Naive thymus-derived CD4-positive, alpha-beta T cell (primary cell): ENCODE data around the gene MALRD1. TPM values are rescaled to one million over a fixed set of nuclear protein-coding genes. Genes with fewer than 3 reads are reported as not detected.
"Not testable (repeated sequence)": the region's sequence is repeated elsewhere in the genome, so short reads cannot be mapped to it uniquely, and the experiment has no call there.

Experiments used
- ATAC-seq: fragments of 150-1000 bp; cut with Tn5 transposase; 2 replicates; pipeline ENCODE4 v1.10.0; 2021; ENCODE audit warnings: mild to moderate bottlenecking, moderate library complexity
- CTCF ChIA-PET: fragments of 350-600 bp; sonication (Branson Sonifier 250); formaldehyde crosslinking; loops from one replicate; lab custom pipeline; 2021; ENCODE audit warnings: antibody characterized with exemption; lab: Charles Lee
- POLR2A ChIA-PET: fragments of 350-600 bp; sonication (Branson Sonifier 250); formaldehyde crosslinking; loops from one replicate; lab custom pipeline; 2021; ENCODE audit warnings: antibody characterized with exemption, inconsistent platforms; lab: Charles Lee
- DNase-seq, 9 donors: peaks; one replicate each; pipeline versions ENCODE4 v3.0.0 to v3.0.0-alpha.2; 2020 to 2022; ENCODE audit warnings: mixed read lengths in 1 of 9
- H3K27ac ChIP-seq: one replicate; pipeline ENCODE4 v1.7.0; 2013; ENCODE audit warnings: mild to moderate bottlenecking, low read depth, low read length, moderate library complexity
- H3K27me3 ChIP-seq, 2 donors: one replicate each; pipeline ENCODE4 v1.7.0; 2013; ENCODE audit warnings: low read length in 2 of 2, mild to moderate bottlenecking in 2 of 2, moderate library complexity in 2 of 2; ENCODE audit not compliant: control insufficient read depth in 2 of 2, insufficient read depth in 2 of 2
- H3K36me3 ChIP-seq, 3 experiments: 1 replicate in 2 of 3; 2 replicates in 1 of 3; pipeline ENCODE4 v1.7.0; 2013; ENCODE audit warnings: low read length in 3 of 3, mild to moderate bottlenecking in 3 of 3, moderate library complexity in 1 of 3; ENCODE audit not compliant: insufficient read depth in 3 of 3, control insufficient read depth in 2 of 3
- H3K4me1 ChIP-seq, 2 donors: one replicate each; pipeline ENCODE4 v1.7.0; 2013; ENCODE audit warnings: low read length in 2 of 2, mild to moderate bottlenecking in 2 of 2, moderate library complexity in 1 of 2; ENCODE audit not compliant: control insufficient read depth in 2 of 2, insufficient read depth in 2 of 2
- H3K4me3 ChIP-seq: 2 replicates; pipeline ENCODE4 v1.7.0; 2013; ENCODE audit warnings: mild to moderate bottlenecking, low read length
- H3K9me3 ChIP-seq, 3 experiments: 1 replicate in 2 of 3; 2 replicates in 1 of 3; pipeline ENCODE4 v1.7.0; 2013; ENCODE audit warnings: low read length in 3 of 3; ENCODE audit not compliant: control insufficient read depth in 2 of 3
- H3K27ac Mint-ChIP-seq, 9 donors: one replicate each; pipeline ENCODE4 v1.8.0; 2020 to 2022; ENCODE audit warnings: mixed read lengths in 9 of 9, mild to moderate bottlenecking in 8 of 9, moderate library complexity in 5 of 9, inconsistent platforms in 2 of 9
- H3K27me3 Mint-ChIP-seq, 5 donors: one replicate each; pipeline ENCODE4 v1.8.0; 2021 to 2022; ENCODE audit warnings: mixed read lengths in 5 of 5, mild to moderate bottlenecking in 1 of 5
- H3K36me3 Mint-ChIP-seq, 5 donors: one replicate each; pipeline ENCODE4 v1.8.0; 2020 to 2022; ENCODE audit warnings: mixed read lengths in 5 of 5, mild to moderate bottlenecking in 3 of 5, inconsistent platforms in 1 of 5
- H3K4me1 Mint-ChIP-seq, 7 donors: one replicate each; pipeline ENCODE4 v1.8.0; 2020 to 2022; ENCODE audit warnings: mixed read lengths in 7 of 7, mild to moderate bottlenecking in 3 of 7, inconsistent platforms in 1 of 7
- H3K4me3 Mint-ChIP-seq, 10 donors: one replicate each; pipeline ENCODE4 v1.8.0; 2020 to 2022; ENCODE audit warnings: mild to moderate bottlenecking in 10 of 10, mixed read lengths in 10 of 10, moderate library complexity in 6 of 10, inconsistent platforms in 2 of 10
- H3K9me3 Mint-ChIP-seq, 11 donors: one replicate each; pipeline ENCODE4 v1.8.0; 2020 to 2022; ENCODE audit warnings: mixed read lengths in 11 of 11, mild to moderate bottlenecking in 4 of 11, inconsistent platforms in 1 of 11, moderate library complexity in 1 of 11
- intact Hi-C, 2 donors: fragments of 100-400 bp; cut with micrococcal nuclease; formaldehyde crosslinking; loops; one replicate each; pipeline ENCODE4 v1.15.1; 2023
- polyA plus RNA-seq, 2 donors: library from polyadenylated mRNA; unstranded; fragments of 300-500 nt; fragmentation: Illumina TruSeq; gene quantifications; one replicate each; pipeline ENCODE4 v1.2.3, GENCODE V29; 2021
- total RNA-seq, 6 experiments: library from RNA in 5 of 6; stranded (reverse) in 5 of 6; gene quantifications; 1 replicate in 5 of 6; 2 replicates in 1 of 6; pipeline ENCODE4 v1.2.3 and lab custom pipeline; 2021 to 2026

The MALRD1 gene
- total and polyA plus RNA-seq, 7 experiments from 2014 or later: 0.16 to 1.1 TPM; not detected in 5

DNA sequence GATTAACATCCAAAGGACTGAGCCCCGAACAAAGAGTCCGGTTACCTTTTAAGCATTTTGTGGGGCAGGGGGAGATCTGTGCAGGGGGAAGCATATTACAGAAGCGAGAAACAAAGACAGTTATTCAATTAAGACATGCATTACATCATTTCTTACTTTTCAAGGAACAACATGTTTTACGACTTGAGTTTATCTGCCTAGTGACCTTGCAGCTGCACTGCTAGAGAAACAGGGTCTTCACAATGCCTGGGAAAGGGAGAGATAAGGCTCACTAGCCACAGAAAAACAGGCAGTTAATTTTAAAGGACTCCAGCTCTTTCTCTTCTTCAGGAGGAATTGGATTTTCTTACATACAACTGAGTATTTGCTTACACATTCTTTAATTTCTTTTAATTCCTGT lies 693.5 kb downstream of the MALRD1 start:
- H3K4me3 ChIP-seq, intact Hi-C loops, H3K27me3 ChIP-seq, H3K9me3 Mint-ChIP-seq, H3K4me3 Mint-ChIP-seq, H3K27ac ChIP-seq, H3K4me1 Mint-ChIP-seq, CTCF ChIA-PET, ATAC-seq, H3K9me3 ChIP-seq, H3K4me1 ChIP-seq, H3K36me3 Mint-ChIP-seq, H3K27me3 Mint-ChIP-seq, DNase-seq, H3K27ac Mint-ChIP-seq, H3K36me3 ChIP-seq, POLR2A ChIA-PET: not testable (repeated sequence)

- Mint-ChIP-seq H3K4me1 (no peaks in the 10 kb centered on the region), H3K27ac (no peak overlapping the region), H3K9me3 (peaks cover 0 to 5% (median 2%) of the 10 kb centered on the region in 11 donors), H3K36me3 (no peaks in the 10 kb centered on the region), H3K4me3 (no peak overlapping the region), H3K27me3 (no peaks in the 10 kb centered on the region)
- ChIA-PET CTCF (no interaction called here), POLR2A (no interaction called here)
- Histone ChIP-seq H3K36me3 (no peaks in the 10 kb centered on the region), H3K4me3 (no peak overlapping the region), H3K27ac (no peak overlapping the region), H3K9me3 (no peaks in the 10 kb centered on the region), H3K4me1 (no peaks in the 10 kb centered on the region), H3K27me3 (no peaks in the 10 kb centered on the region)
- ATAC-seq (no peak), DNase-seq (no peak)
- intact Hi-C loops: no loop called here
These were observed 697.1 kb downstream of the MALRD1 start for GRCh38 chr10:19745672-19746071.

DNA sequence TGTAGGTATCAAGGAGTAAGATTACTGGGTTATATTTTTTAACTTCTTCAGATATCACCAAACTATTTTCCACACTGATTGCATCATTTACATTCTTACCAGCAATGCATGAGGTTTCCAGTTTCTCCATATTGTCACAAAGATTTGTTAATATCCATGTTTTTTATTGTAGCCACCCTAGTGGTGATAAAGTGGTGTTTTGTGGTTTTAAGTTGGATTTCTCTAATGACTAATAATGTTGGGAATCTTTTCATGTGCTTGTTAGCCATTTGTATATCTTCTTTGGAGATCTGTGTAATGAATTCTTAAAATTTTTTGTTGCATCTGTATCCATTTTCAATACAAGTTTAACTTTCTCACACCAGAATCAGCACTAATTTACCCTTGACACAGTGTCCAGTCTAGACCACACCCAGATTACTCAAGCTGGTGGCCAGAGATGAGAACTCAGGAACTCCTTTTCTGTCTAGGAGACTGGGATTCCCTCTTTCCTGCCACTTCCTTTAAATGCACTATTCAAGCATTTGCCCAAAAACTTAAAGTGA lies 700.7 kb downstream of the MALRD1 start:
- no peaks in the 10 kb centered on the region for H3K27me3 ChIP-seq
- H3K4me1 ChIP-seq: no peaks in the 10 kb centered on the region
- intact Hi-C loops: no loop called here
- no peaks in the 10 kb centered on the region for H3K36me3 ChIP-seq
- H3K4me1 Mint-ChIP-seq: no peaks in the 10 kb centered on the region
- H3K27ac ChIP-seq: no peak overlapping the region
- H3K4me3 Mint-ChIP-seq: no peak overlapping the region
- ChIA-PET POLR2A (no interaction called here), CTCF (no interaction called here)
- DNase-seq: no peak
- H3K9me3 ChIP-seq: no peaks in the 10 kb centered on the region
- ATAC-seq: no peak
- no peaks in the 10 kb centered on the region for H3K36me3 Mint-ChIP-seq
- no peak overlapping the region for H3K4me3 ChIP-seq
- H3K27ac Mint-ChIP-seq: no peak overlapping the region
- peaks cover 0 to 9% (median 1%) of the 10 kb centered on the region in 11 donors for H3K9me3 Mint-ChIP-seq
- H3K27me3 Mint-ChIP-seq: no peaks in the 10 kb centered on the region

DNA sequence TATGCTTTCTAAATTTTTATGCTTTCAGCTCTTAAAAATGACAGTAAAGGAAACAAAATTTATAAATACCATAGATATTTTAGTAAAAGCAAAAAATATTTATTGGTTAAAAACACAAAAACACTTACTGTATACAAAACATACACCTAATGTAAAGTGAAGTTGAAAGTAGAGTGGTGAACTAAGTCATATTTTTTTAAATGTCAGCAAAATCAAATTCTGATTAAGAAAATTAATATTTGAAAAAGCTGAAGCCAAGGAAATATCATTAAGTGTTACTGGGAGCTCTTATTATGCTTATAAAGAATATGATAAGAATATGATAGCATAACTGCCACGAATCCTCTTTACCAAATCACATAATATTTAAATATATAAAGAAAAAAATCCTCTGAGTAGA lies 702.4 kb downstream of the MALRD1 start:
- no peaks in the 10 kb centered on the region for H3K9me3 ChIP-seq
- H3K4me1 Mint-ChIP-seq: no peaks in the 10 kb centered on the region
- CTCF ChIA-PET: no interaction called here
- no peak for DNase-seq
- intact Hi-C loops: no loop called here
- POLR2A ChIA-PET: no interaction called here
- ATAC-seq: no peak
- no peaks in the 10 kb centered on the region for H3K36me3 Mint-ChIP-seq
- no peaks in the 10 kb centered on the region for H3K27me3 ChIP-seq
- no peak overlapping the region for H3K27ac Mint-ChIP-seq
- no peak overlapping the region for H3K27ac ChIP-seq
- H3K9me3 Mint-ChIP-seq: peaks cover 0 to 5% (median 0%) of the 10 kb centered on the region in 11 donors
- no peaks in the 10 kb centered on the region for H3K36me3 ChIP-seq
- no peak overlapping the region for H3K4me3 Mint-ChIP-seq
- no peaks in the 10 kb centered on the region for H3K4me1 ChIP-seq
- H3K4me3 ChIP-seq: no peak overlapping the region
- no peaks in the 10 kb centered on the region for H3K27me3 Mint-ChIP-seq

DNA sequence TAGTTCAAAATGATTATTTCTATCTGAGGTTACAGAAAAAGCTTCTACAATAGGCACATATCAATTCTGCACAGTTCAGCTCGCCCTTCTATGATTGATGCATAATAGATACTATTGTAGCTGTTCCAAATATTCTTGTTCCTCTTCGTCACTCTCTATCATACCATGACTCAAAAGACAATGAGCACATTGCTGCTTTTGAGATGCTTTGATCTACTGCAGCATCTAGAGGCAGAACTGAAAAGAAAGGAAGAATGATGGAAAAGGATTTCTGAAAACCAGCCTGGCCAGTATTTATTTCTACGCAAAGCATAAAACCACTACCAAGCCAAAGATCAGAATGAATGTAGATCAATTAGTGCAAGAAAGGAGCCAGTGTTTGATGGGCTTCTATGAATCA lies 708.3 kb downstream of the MALRD1 start:
- Histone ChIP-seq H3K27me3 (no peaks in the 10 kb centered on the region), H3K36me3 (no peaks in the 10 kb centered on the region), H3K9me3 (no peaks in the 10 kb centered on the region), H3K4me3 (no peak overlapping the region), H3K4me1 (no peaks in the 10 kb centered on the region), H3K27ac (no peak overlapping the region)
- H3K27ac Mint-ChIP-seq: no peak overlapping the region
- DNase-seq (no peak), ATAC-seq (no peak)
- H3K36me3 Mint-ChIP-seq: no peaks in the 10 kb centered on the region
- no peak overlapping the region for H3K4me3 Mint-ChIP-seq
- H3K9me3 Mint-ChIP-seq: peaks cover 0 to 12% (median 0%) of the 10 kb centered on the region in 11 donors
- ChIA-PET POLR2A (no interaction called here), CTCF (no interaction called here)
- intact Hi-C loops: no loop called here
- no peaks in the 10 kb centered on the region for H3K4me1 Mint-ChIP-seq
- H3K27me3 Mint-ChIP-seq: no peaks in the 10 kb centered on the region

- Histone ChIP-seq H3K4me3 (no peak overlapping the region), H3K9me3 (no peaks in the 10 kb centered on the region), H3K36me3 (no peaks in the 10 kb centered on the region), H3K4me1 (no peaks in the 10 kb centered on the region), H3K27ac (no peak overlapping the region), H3K27me3 (no peaks in the 10 kb centered on the region)
- Mint-ChIP-seq H3K36me3 (no peaks in the 10 kb centered on the region), H3K27ac (no peak overlapping the region), H3K4me1 (no peaks in the 10 kb centered on the region), H3K4me3 (no peak overlapping the region), H3K27me3 (no peaks in the 10 kb centered on the region), H3K9me3 (peaks cover 0 to 13% (median 2%) of the 10 kb centered on the region in 11 donors)
- DNase-seq: no peak
- intact Hi-C loops: no loop called here
- ChIA-PET POLR2A (no interaction called here), CTCF (no interaction called here)
- no peak for ATAC-seq
These were observed 713.4 kb downstream of the MALRD1 start for GRCh38 chr10:19762026-19762425.

DNA sequence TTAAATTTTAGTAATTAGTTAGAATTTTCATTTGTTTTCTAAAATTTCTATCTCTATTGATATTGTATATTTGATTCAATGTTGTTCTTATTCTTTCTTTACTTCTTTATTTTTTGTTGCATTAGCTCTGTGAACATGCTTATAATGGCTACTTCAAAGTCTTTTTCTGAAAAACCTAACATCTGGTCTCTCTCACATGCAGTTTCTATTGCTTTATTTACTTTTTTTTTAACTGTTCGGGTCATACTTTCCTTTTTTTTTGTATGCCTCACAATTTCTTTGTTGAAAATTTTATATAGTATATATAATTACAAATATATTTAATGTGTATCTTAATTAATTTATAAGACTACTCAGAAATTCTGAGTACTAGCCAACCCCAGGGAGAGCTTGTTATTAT lies 715.5 kb downstream of the MALRD1 start:
- no peaks in the 10 kb centered on the region for H3K36me3 Mint-ChIP-seq
- Histone ChIP-seq H3K36me3 (no peaks in the 10 kb centered on the region), H3K4me3 (no peak overlapping the region), H3K4me1 (no peaks in the 10 kb centered on the region), H3K9me3 (no peaks in the 10 kb centered on the region), H3K27ac (no peak overlapping the region), H3K27me3 (no peaks in the 10 kb centered on the region)
- ChIA-PET CTCF (no interaction called here), POLR2A (interaction anchor here (0.6 kb wide), 1 partner anchor 15 kb away, joined by 3 read pairs; no protein-coding TSS in a partner anchor)
- H3K4me3 Mint-ChIP-seq: no peak overlapping the region
- H3K4me1 Mint-ChIP-seq: no peaks in the 10 kb centered on the region
- ATAC-seq (no peak), DNase-seq (no peak)
- intact Hi-C loops: no loop called here
- H3K9me3 Mint-ChIP-seq: peaks cover 0 to 17% (median 2%) of the 10 kb centered on the region in 11 donors
- no peak overlapping the region for H3K27ac Mint-ChIP-seq
- no peaks in the 10 kb centered on the region for H3K27me3 Mint-ChIP-seq
